RWPE2 (cell line): ENCODE data around the gene PRMT1.

Experiments used
- ATAC-seq: fragments of 200-7000 bp; cut with Tn5 transposase; 3 replicates; pipeline ENCODE4 v1.9.1; 2021; ENCODE audit warnings: low read depth
- DNase-seq: peaks from one replicate; pipeline ENCODE4 v3.0.0-alpha.2; 2020; ENCODE audit warnings: low spot score
- H3K27ac ChIP-seq: fragments of 450-650 bp; 2 replicates; pipeline ENCODE4 v1.5.1; 2017; ENCODE audit warnings: mild to moderate bottlenecking; ENCODE audit not compliant: poor library complexity, severe bottlenecking
- H3K27me3 ChIP-seq: fragments of 250-450 bp; sonication (Bioruptor Pico); 2 replicates; pipeline ENCODE4 v1.5.1; 2021; ENCODE audit warnings: mild to moderate bottlenecking, moderate library complexity; ENCODE audit not compliant: insufficient read depth, poor library complexity, severe bottlenecking
- H3K36me3 ChIP-seq: fragments of 250-450 bp; sonication (Bioruptor Pico); 2 replicates; pipeline ENCODE4 v1.5.1; 2020; ENCODE audit warnings: low read depth, mild to moderate bottlenecking, moderate library complexity
- H3K4me1 ChIP-seq: fragments of 250-450 bp; sonication (Bioruptor Pico); 2 replicates; pipeline ENCODE4 v1.5.1; 2021; ENCODE audit warnings: mild to moderate bottlenecking, moderate library complexity; ENCODE audit not compliant: insufficient read depth, poor library complexity, severe bottlenecking
- H3K4me3 ChIP-seq: fragments of 250-450 bp; sonication (Bioruptor Pico); 2 replicates; pipeline ENCODE4 v1.5.1; 2021; ENCODE audit warnings: mild to moderate bottlenecking, moderate library complexity; ENCODE audit not compliant: severe bottlenecking
- H3K9me3 ChIP-seq: fragments of 250-450 bp; sonication (Bioruptor Pico); 2 replicates; pipeline ENCODE4 v1.5.1; 2021; ENCODE audit warnings: mild to moderate bottlenecking, moderate library complexity; ENCODE audit not compliant: severe bottlenecking
- CTCF ChIP-seq: fragments of 450-650 bp; IDR thresholded peaks from one replicate; pipeline ENCODE4 v1.5.1; 2017; ENCODE audit warnings: mild to moderate bottlenecking, moderate library complexity; ENCODE audit not compliant: poor library complexity, severe bottlenecking

The PRMT1 gene

GRCh38 chr19:49727217-49728030 is 50.4 kb downstream of the PRMT1 start:
- DNase-seq: no peak
- Histone ChIP-seq H3K27me3 (no peaks in the 10 kb centered on the region), H3K9me3 (no peaks in the 10 kb centered on the region), H3K4me3 (no peak overlapping the region), H3K27ac (no peak overlapping the region), H3K36me3 (no peaks in the 10 kb centered on the region), H3K4me1 (peaks cover 3% of the 10 kb centered on the region)
- TF ChIP-seq CTCF: no peak
- ATAC-seq: no peak

GRCh38 chr19:49730166-49730565 is 53.1 kb downstream of the PRMT1 start:
- no peaks in the 10 kb centered on the region for H3K4me1 ChIP-seq
- no peaks in the 10 kb centered on the region for H3K9me3 ChIP-seq
- H3K27ac ChIP-seq: no peak overlapping the region
- no peaks in the 10 kb centered on the region for H3K27me3 ChIP-seq
- H3K4me3 ChIP-seq: no peak overlapping the region
- no peak for TF ChIP-seq CTCF
- DNase-seq: no peak
- ATAC-seq: no peak
- H3K36me3 ChIP-seq: no peaks in the 10 kb centered on the region
